A673 (cell line): ENCODE measurements around the gene C1orf141.

Source experiments
- EZH2 ChIP-seq: fragments of 200-600 bp; sonication (generic); IDR thresholded peaks from 2 replicates; pipeline ENCODE4 v1.6.1; 2017; ENCODE audit warnings: borderline replicate concordance, low read depth, mild to moderate bottlenecking, mixed read lengths, antibody characterized with exemption, low read length; ENCODE audit not compliant: poor library complexity, severe bottlenecking
- TF ChIP-seq, protein P1 (sequence below): fragments of 300-800, 200-600 bp; sonication (generic); conservative IDR thresholded peaks from 2 replicates; pipeline ENCODE4 v1.5.1; 2017; ENCODE audit warnings: low read depth, mild to moderate bottlenecking, antibody characterized with exemption, low read length, moderate library complexity, mixed read lengths

GRCh38 chr1:67171574-67171955 is 36.8 kb upstream of the C1orf141 start:
- no peak for TF ChIP-seq EZH2
- TF ChIP-seq, protein P1, sequence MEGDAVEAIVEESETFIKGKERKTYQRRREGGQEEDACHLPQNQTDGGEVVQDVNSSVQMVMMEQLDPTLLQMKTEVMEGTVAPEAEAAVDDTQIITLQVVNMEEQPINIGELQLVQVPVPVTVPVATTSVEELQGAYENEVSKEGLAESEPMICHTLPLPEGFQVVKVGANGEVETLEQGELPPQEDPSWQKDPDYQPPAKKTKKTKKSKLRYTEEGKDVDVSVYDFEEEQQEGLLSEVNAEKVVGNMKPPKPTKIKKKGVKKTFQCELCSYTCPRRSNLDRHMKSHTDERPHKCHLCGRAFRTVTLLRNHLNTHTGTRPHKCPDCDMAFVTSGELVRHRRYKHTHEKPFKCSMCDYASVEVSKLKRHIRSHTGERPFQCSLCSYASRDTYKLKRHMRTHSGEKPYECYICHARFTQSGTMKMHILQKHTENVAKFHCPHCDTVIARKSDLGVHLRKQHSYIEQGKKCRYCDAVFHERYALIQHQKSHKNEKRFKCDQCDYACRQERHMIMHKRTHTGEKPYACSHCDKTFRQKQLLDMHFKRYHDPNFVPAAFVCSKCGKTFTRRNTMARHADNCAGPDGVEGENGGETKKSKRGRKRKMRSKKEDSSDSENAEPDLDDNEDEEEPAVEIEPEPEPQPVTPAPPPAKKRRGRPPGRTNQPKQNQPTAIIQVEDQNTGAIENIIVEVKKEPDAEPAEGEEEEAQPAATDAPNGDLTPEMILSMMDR: no peak
